Fibroblast of lung (primary cell): ENCODE results near the gene HCRT. TPM values are rescaled to one million over a fixed set of nuclear protein-coding genes. Genes with fewer than 3 reads are reported as not detected.
A peak's percentile ranks its signal among the peaks of the same experiment; 100 is the strongest.

Experiments
- DNase-seq, 2 donors: peaks; one replicate each; pipeline versions ENCODE4 v3.0.0 to v3.0.0-alpha.2; 2010; ENCODE audit warnings: low read depth in 2 of 2
- H2AFZ ChIP-seq: 2 replicates; pipeline ENCODE4 v1.5.1; 2012; ENCODE audit warnings: low read length, control low read depth, inconsistent platforms
- H3K27ac ChIP-seq: 2 replicates; pipeline ENCODE4 v1.5.1; 2011; ENCODE audit warnings: low read length, control low read depth; ENCODE audit not compliant: insufficient read depth
- H3K27me3 ChIP-seq: 2 replicates; pipeline ENCODE4 v1.5.1; 2011; ENCODE audit warnings: mild to moderate bottlenecking, low read length; ENCODE audit not compliant: control insufficient read depth, insufficient read depth
- H3K36me3 ChIP-seq: 2 replicates; pipeline ENCODE4 v1.5.1; 2011; ENCODE audit warnings: low read length; ENCODE audit not compliant: control insufficient read depth, insufficient read depth
- H3K4me1 ChIP-seq: 2 replicates; pipeline ENCODE4 v1.5.1; 2011; ENCODE audit warnings: low read length; ENCODE audit not compliant: control insufficient read depth, insufficient read depth; ENCODE audit errors: extremely low read depth
- H3K4me2 ChIP-seq: 2 replicates; pipeline ENCODE4 v1.5.1; 2011; ENCODE audit warnings: low read length, control low read depth; ENCODE audit not compliant: insufficient read depth; ENCODE audit errors: extremely low read depth
- H3K4me3 ChIP-seq, 4 experiments: fragments of 200-600 bp in 1 of 4; sonication (generic) in 1 of 4; replicated peaks in 1 of 4; 2 replicates each; pipeline ENCODE4 v1.5.1; 2011 to 2016; ENCODE audit warnings: low read length in 4 of 4, low read depth in 3 of 4, mild to moderate bottlenecking in 3 of 4, control low read depth in 2 of 4, inconsistent platforms in 1 of 4, mixed read lengths in 1 of 4; ENCODE audit not compliant: insufficient read depth in 1 of 4; ENCODE audit errors: control extremely low read depth in 1 of 4
- H3K79me2 ChIP-seq: 2 replicates; pipeline ENCODE4 v1.5.1; 2012; ENCODE audit warnings: mild to moderate bottlenecking, low read length, inconsistent platforms; ENCODE audit not compliant: control insufficient read depth, insufficient read depth
- H3K9ac ChIP-seq: 2 replicates; pipeline ENCODE4 v1.5.1; 2011; ENCODE audit warnings: mild to moderate bottlenecking, low read length, control low read depth; ENCODE audit not compliant: insufficient read depth
- H3K9me3 ChIP-seq: 2 replicates; pipeline ENCODE4 v1.5.1; 2012; ENCODE audit warnings: low read depth, low read length; ENCODE audit not compliant: control insufficient read depth, insufficient read depth
- H4K20me1 ChIP-seq: 2 replicates; pipeline ENCODE4 v1.5.1; 2011; ENCODE audit warnings: low read length; ENCODE audit not compliant: control insufficient read depth, insufficient read depth; ENCODE audit errors: extremely low read depth
- CTCF ChIP-seq, 2 donors: IDR thresholded peaks in 1 of 2; conservative IDR thresholded peaks in 1 of 2; 1 replicate in 1 of 2; 2 replicates in 1 of 2; pipeline ENCODE4 v1.5.1; 2011 to 2012; ENCODE audit warnings: low read length in 2 of 2, control low read depth in 1 of 2, inconsistent platforms in 1 of 2, low read depth in 1 of 2, mild to moderate bottlenecking in 1 of 2
- EZH2 ChIP-seq: IDR thresholded peaks from 2 replicates; pipeline ENCODE4 v1.5.1; 2012; ENCODE audit warnings: low read length, control low read depth, mild to moderate bottlenecking; ENCODE audit errors: missing control alignments
- polyA plus RNA-seq, 2 donors: library from polyadenylated mRNA; depleted of rRNA in 1 of 2; stranded (reverse) in 1 of 2; unstranded in 1 of 2; fragments of >200 nt; gene quantifications; 2 replicates each; pipeline ENCODE4 v1.2.1, GENCODE V29; 2011 to 2012; ENCODE audit warnings: missing spikeins in 1 of 2
- total RNA-seq: library from RNA; depleted of rRNA; stranded (reverse); fragments of >200 nt; gene quantifications from 2 replicates; pipeline ENCODE4 v1.2.1, GENCODE V29; 2014

Gene HCRT
- total and polyA plus RNA-seq, 2 donors (not counting 1 experiment from before 2014, with no cell fraction given), result not detected

GRCh38 chr17:42202696-42203095, 17.4 kb upstream of the HCRT start:
- Histone ChIP-seq H4K20me1 (no peaks in the 10 kb centered on the region), H3K9ac (no peak overlapping the region), H3K9me3 (no peaks in the 10 kb centered on the region), H3K4me3 (no peak overlapping the region), H2AFZ (no peak overlapping the region), H3K4me2 (no peak overlapping the region), H3K27me3 (no peaks in the 10 kb centered on the region), H3K79me2 (no peaks in the 10 kb centered on the region), H3K27ac (no peak overlapping the region), H3K36me3 (peaks cover 2% of the 10 kb centered on the region), H3K4me1 (no peaks in the 10 kb centered on the region)
- TF ChIP-seq EZH2 (no peak), CTCF (conservative IDR thresholded peaks at IDR 0.05 in 1 of 2, IDR thresholded peaks at IDR 0.05 in 1 of 2; ENCODE audit: low read depth in 1 of 2, low read length in 2 of 2) (no peak)
- peak in 1 of 2 donors; percentile 10 for DNase-seq

DNA sequence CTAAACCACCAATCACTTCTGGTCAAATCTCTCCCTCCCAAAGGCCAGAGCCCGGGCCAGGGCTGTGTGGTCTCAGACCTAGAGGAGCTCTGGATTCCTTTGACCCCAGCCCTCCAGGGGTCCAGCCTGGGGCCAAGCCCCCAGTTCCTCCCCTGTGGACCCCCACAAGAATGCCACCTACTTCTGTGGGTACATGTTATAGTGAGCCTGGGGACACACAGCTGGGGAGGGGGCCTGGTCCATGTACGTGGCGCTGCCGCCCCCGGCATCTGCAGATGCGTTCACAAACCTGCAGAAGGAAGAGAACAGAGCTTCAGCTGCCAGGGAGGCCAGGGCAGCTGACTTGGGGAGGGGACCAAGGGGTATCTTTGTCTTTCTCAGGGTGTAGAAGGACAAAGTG, 16.9 kb upstream of the HCRT start:
- H3K79me2 ChIP-seq, result no peaks in the 10 kb centered on the region
- H3K9ac ChIP-seq, result no peak overlapping the region
- DNase-seq, result no peak
- no peak overlapping the region for H2AFZ ChIP-seq
- TF ChIP-seq CTCF (conservative IDR thresholded peaks at IDR 0.05 in 1 of 2, IDR thresholded peaks at IDR 0.05 in 1 of 2; ENCODE audit: low read depth in 1 of 2, low read length in 2 of 2), result no peak
- no peak for TF ChIP-seq EZH2
- H3K4me3 ChIP-seq, result no peak overlapping the region
- no peaks in the 10 kb centered on the region for H3K27me3 ChIP-seq
- no peaks in the 10 kb centered on the region for H3K4me1 ChIP-seq
- H4K20me1 ChIP-seq, result no peaks in the 10 kb centered on the region
- H3K9me3 ChIP-seq, result no peaks in the 10 kb centered on the region
- H3K4me2 ChIP-seq, result no peak overlapping the region
- H3K27ac ChIP-seq, result no peak overlapping the region
- H3K36me3 ChIP-seq, result no peaks in the 10 kb centered on the region

DNA sequence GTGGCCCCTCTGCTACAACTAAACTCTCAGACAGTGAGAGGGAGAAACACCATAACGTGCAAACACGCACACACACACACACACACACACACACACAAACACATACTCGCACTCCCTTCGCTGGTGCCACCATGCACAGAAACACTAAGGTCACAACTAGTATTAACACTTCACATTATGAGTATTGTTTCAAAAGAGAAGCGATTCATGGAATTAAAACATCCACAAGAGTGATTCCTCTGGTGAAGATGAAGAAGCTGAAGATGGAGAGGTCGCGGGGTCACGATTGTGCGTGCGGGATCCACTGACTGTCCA, 16.2 kb upstream of the HCRT start:
- H3K4me2 ChIP-seq, result no peak overlapping the region
- no peaks in the 10 kb centered on the region for H3K4me1 ChIP-seq
- no peak overlapping the region for H2AFZ ChIP-seq
- no peaks in the 10 kb centered on the region for H3K36me3 ChIP-seq
- H4K20me1 ChIP-seq, result no peaks in the 10 kb centered on the region
- H3K4me3 ChIP-seq, result no peak overlapping the region
- no peaks in the 10 kb centered on the region for H3K9me3 ChIP-seq
- no peaks in the 10 kb centered on the region for H3K27me3 ChIP-seq
- no peaks in the 10 kb centered on the region for H3K79me2 ChIP-seq
- DNase-seq, result no peak
- TF ChIP-seq EZH2 (no peak), CTCF (conservative IDR thresholded peaks at IDR 0.05 in 1 of 2, IDR thresholded peaks at IDR 0.05 in 1 of 2; ENCODE audit: low read depth in 1 of 2, low read length in 2 of 2) (no peak)
- no peak overlapping the region for H3K27ac ChIP-seq
- H3K9ac ChIP-seq, result no peak overlapping the region
